ENCODE data around the gene OTUD3.

DNA sequence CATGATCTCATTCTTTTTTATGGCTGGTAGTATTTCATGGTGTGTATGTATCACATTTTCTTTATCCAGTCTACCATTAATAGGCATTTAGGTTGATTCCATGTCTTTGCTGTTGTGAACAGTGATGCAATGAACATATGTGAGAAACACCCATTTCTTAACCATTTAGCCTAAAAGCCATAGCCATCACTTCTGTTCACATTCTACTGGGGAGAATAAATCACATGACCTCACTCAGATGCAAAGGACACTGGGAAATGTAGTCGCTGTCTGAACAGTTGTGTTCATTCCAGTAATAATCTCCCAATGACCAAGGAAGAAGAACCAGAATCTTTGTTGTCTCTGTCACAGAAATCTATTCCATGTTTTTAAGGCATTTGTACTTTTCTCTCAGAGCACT is 56.3 kb downstream of the OTUD3 start:
- TF ChIP-seq, protein P1, sequence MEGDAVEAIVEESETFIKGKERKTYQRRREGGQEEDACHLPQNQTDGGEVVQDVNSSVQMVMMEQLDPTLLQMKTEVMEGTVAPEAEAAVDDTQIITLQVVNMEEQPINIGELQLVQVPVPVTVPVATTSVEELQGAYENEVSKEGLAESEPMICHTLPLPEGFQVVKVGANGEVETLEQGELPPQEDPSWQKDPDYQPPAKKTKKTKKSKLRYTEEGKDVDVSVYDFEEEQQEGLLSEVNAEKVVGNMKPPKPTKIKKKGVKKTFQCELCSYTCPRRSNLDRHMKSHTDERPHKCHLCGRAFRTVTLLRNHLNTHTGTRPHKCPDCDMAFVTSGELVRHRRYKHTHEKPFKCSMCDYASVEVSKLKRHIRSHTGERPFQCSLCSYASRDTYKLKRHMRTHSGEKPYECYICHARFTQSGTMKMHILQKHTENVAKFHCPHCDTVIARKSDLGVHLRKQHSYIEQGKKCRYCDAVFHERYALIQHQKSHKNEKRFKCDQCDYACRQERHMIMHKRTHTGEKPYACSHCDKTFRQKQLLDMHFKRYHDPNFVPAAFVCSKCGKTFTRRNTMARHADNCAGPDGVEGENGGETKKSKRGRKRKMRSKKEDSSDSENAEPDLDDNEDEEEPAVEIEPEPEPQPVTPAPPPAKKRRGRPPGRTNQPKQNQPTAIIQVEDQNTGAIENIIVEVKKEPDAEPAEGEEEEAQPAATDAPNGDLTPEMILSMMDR (conservative IDR thresholded peaks at IDR 0.05; ENCODE audit: low read depth, low read length): no peak
- TF ChIP-seq MAFK (IDR thresholded peaks at IDR 0.05; ENCODE audit: low read depth, low read length) (no peak), CEBPB (IDR thresholded peaks at IDR 0.05; ENCODE audit: low read depth, low read length) (no peak), RCOR1 (IDR thresholded peaks at IDR 0.05; ENCODE audit: insufficient replicate concordance, low read length) (no peak), RAD21 (IDR thresholded peaks at IDR 0.05; ENCODE audit: low read length) (no peak), POLR2A (IDR thresholded peaks at IDR 0.05; ENCODE audit: low read depth, low read length) (no peak), SMC3 (IDR thresholded peaks at IDR 0.05; ENCODE audit: low read depth, low read length) (no peak), MAZ (IDR thresholded peaks at IDR 0.05; ENCODE audit: borderline replicate concordance, low read depth, low read length) (no peak), NFE2L2 (IDR thresholded peaks at IDR 0.05; ENCODE audit: low read depth, low read length) (no peak), FOS (IDR thresholded peaks at IDR 0.05; ENCODE audit: low read depth, low read length) (no peak), BHLHE40 (IDR thresholded peaks at IDR 0.05; ENCODE audit: low read depth, low read length) (no peak), CHD1 (IDR thresholded peaks at IDR 0.05; ENCODE audit: low read depth, low read length) (no peak)
- TF ChIP-seq, protein P2, sequence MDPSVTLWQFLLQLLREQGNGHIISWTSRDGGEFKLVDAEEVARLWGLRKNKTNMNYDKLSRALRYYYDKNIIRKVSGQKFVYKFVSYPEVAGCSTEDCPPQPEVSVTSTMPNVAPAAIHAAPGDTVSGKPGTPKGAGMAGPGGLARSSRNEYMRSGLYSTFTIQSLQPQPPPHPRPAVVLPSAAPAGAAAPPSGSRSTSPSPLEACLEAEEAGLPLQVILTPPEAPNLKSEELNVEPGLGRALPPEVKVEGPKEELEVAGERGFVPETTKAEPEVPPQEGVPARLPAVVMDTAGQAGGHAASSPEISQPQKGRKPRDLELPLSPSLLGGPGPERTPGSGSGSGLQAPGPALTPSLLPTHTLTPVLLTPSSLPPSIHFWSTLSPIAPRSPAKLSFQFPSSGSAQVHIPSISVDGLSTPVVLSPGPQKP (IDR thresholded peaks at IDR 0.05; ENCODE audit: borderline replicate concordance, low read depth, low read length): no peak
- TF ChIP-seq, protein P3, sequence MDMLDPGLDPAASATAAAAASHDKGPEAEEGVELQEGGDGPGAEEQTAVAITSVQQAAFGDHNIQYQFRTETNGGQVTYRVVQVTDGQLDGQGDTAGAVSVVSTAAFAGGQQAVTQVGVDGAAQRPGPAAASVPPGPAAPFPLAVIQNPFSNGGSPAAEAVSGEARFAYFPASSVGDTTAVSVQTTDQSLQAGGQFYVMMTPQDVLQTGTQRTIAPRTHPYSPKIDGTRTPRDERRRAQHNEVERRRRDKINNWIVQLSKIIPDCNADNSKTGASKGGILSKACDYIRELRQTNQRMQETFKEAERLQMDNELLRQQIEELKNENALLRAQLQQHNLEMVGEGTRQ (IDR thresholded peaks at IDR 0.05; ENCODE audit: low read depth, low read length): no peak

Measured in IMR-90 (cell line).